ENCODE measurements around the gene PCSK7.

The PCSK7 gene

DNA sequence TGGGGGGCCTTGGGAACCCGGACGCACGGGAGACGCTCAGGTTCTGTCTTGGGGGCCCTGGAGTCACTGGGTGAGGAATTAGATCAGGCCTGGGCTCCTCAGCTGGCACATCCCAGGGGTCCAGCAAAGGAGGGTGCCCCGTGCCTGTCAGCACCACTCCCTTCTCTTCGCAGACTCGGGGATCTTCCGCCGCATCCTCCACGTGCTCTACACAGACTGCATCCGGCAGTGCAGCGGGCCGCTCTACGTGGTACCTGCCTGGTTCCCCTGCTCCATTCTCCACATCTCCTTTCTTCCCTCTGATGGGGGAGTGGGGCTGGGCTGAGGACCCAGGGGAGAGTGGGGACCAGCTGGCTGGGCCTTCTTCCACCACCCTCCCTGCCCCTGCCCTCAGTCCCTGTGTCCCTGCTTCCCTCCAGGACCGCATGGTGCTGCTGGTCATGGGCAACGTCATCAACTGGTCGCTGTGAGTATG lies 39.4 kb downstream of the PCSK7 start:
- TF ChIP-seq TOX (CRISPR knock-in tag; IDR thresholded peaks at IDR 0.05; ENCODE audit: borderline replicate concordance): no peak
- TF ChIP-seq, protein P1, sequence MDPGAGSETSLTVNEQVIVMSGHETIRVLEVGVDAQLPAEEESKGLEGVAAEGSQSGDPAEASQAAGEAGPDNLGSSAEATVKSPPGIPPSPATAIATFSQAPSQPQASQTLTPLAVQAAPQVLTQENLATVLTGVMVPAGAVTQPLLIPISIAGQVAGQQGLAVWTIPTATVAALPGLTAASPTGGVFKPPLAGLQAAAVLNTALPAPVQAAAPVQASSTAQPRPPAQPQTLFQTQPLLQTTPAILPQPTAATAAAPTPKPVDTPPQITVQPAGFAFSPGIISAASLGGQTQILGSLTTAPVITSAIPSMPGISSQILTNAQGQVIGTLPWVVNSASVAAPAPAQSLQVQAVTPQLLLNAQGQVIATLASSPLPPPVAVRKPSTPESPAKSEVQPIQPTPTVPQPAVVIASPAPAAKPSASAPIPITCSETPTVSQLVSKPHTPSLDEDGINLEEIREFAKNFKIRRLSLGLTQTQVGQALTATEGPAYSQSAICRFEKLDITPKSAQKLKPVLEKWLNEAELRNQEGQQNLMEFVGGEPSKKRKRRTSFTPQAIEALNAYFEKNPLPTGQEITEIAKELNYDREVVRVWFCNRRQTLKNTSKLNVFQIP (CRISPR knock-in tag; IDR thresholded peaks at IDR 0.05; ENCODE audit: borderline replicate concordance, low read depth): no peak
- TF ChIP-seq ZNF8 (CRISPR knock-in tag; IDR thresholded peaks at IDR 0.05): no peak
- TF ChIP-seq ESRRG (CRISPR knock-in tag; IDR thresholded peaks at IDR 0.05): no peak
- TF ChIP-seq, protein P2, sequence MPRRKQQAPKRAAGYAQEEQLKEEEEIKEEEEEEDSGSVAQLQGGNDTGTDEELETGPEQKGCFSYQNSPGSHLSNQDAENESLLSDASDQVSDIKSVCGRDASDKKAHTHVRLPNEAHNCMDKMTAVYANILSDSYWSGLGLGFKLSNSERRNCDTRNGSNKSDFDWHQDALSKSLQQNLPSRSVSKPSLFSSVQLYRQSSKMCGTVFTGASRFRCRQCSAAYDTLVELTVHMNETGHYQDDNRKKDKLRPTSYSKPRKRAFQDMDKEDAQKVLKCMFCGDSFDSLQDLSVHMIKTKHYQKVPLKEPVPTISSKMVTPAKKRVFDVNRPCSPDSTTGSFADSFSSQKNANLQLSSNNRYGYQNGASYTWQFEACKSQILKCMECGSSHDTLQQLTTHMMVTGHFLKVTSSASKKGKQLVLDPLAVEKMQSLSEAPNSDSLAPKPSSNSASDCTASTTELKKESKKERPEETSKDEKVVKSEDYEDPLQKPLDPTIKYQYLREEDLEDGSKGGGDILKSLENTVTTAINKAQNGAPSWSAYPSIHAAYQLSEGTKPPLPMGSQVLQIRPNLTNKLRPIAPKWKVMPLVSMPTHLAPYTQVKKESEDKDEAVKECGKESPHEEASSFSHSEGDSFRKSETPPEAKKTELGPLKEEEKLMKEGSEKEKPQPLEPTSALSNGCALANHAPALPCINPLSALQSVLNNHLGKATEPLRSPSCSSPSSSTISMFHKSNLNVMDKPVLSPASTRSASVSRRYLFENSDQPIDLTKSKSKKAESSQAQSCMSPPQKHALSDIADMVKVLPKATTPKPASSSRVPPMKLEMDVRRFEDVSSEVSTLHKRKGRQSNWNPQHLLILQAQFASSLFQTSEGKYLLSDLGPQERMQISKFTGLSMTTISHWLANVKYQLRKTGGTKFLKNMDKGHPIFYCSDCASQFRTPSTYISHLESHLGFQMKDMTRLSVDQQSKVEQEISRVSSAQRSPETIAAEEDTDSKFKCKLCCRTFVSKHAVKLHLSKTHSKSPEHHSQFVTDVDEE (CRISPR knock-in tag; IDR thresholded peaks at IDR 0.05): no peak
- TF ChIP-seq BACH2 (CRISPR knock-in tag; IDR thresholded peaks at IDR 0.05; ENCODE audit: borderline replicate concordance): no peak
- TF ChIP-seq ZNF70 (CRISPR knock-in tag; IDR thresholded peaks at IDR 0.05): no peak
- TF ChIP-seq, protein P3, sequence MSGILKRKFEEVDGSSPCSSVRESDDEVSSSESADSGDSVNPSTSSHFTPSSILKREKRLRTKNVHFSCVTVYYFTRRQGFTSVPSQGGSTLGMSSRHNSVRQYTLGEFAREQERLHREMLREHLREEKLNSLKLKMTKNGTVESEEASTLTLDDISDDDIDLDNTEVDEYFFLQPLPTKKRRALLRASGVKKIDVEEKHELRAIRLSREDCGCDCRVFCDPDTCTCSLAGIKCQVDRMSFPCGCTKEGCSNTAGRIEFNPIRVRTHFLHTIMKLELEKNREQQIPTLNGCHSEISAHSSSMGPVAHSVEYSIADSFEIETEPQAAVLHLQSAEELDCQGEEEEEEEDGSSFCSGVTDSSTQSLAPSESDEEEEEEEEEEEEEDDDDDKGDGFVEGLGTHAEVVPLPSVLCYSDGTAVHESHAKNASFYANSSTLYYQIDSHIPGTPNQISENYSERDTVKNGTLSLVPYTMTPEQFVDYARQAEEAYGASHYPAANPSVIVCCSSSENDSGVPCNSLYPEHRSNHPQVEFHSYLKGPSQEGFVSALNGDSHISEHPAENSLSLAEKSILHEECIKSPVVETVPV (CRISPR knock-in tag; IDR thresholded peaks at IDR 0.05): no peak
- no peak for TF ChIP-seq RARB (CRISPR knock-in tag; IDR thresholded peaks at IDR 0.05)
- TF ChIP-seq SNAI2 (CRISPR knock-in tag; IDR thresholded peaks at IDR 0.05): no peak
- no peak for TF ChIP-seq GLIS3 (CRISPR knock-in tag; IDR thresholded peaks at IDR 0.05)
- no peak for TF ChIP-seq ZFP30 (CRISPR knock-in tag; IDR thresholded peaks at IDR 0.05)
- ATAC-seq: no peak

DNA sequence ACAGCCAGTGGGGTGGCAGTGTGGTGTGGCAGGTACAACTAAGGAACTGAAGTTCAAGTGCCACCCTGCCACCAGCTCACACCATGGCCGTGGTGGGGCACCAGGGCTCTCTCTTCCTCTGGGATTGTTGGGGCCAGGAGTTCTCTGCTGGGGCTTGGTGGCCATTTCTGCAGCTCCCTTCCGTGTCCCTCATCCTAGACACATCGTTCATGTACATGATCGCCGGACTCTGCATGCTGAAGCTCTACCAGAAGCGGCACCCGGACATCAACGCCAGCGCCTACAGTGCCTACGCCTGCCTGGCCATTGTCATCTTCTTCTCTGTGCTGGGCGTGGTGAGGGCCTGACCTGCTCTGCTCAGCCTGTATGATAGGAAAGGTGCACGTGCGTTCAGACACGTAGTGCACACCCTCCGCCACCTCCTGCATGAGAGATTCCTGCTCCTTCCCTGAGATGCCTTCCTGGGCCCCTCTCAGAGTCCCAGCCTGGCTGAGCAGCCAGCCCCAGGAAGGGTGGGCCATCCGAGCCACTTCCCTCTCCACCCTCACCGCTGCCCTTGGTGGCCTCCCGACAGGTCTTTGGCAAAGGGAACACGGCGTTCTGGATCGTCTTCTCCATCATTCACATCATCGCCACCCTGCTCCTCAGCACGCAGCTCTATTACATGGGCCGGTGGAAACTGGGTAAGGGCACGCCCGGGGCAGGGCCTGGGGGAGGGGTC lies 40.0 kb downstream of the PCSK7 start:
- TF ChIP-seq TOX (CRISPR knock-in tag; IDR thresholded peaks at IDR 0.05; ENCODE audit: borderline replicate concordance) (no peak), TCF4 (CRISPR knock-in tag; IDR thresholded peaks at IDR 0.05; ENCODE audit: borderline replicate concordance) (no peak)
- no peak for ATAC-seq

DNA sequence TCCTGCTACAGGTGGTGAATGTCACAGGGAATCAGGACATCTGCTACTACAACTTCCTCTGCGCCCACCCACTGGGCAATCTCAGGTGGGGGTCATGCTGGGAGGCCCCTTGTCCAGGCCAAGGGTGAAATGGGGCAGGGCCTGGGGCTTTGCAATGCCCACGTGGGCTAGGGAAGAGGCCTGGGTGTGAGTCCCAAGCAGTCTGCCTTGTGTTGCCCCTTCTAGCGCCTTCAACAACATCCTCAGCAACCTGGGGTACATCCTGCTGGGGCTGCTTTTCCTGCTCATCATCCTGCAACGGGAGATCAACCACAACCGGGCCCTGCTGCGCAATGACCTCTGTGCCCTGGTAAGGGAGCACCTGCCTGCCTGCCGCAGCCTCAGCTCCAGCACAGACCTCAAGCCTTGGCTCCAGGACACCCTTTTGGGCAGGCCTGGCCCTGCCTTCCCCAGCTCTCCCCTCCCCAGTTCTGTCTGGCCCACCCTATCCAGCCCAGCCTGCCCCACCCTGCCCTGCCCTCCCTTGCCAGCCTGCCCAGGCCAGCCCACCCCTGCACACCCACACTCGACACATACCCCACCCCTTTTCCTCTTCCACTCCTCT lies 41.8 kb downstream of the PCSK7 start:
- TF ChIP-seq, protein P4, sequence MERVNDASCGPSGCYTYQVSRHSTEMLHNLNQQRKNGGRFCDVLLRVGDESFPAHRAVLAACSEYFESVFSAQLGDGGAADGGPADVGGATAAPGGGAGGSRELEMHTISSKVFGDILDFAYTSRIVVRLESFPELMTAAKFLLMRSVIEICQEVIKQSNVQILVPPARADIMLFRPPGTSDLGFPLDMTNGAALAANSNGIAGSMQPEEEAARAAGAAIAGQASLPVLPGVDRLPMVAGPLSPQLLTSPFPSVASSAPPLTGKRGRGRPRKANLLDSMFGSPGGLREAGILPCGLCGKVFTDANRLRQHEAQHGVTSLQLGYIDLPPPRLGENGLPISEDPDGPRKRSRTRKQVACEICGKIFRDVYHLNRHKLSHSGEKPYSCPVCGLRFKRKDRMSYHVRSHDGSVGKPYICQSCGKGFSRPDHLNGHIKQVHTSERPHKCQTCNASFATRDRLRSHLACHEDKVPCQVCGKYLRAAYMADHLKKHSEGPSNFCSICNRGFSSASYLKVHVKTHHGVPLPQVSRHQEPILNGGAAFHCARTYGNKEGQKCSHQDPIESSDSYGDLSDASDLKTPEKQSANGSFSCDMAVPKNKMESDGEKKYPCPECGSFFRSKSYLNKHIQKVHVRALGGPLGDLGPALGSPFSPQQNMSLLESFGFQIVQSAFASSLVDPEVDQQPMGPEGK (CRISPR knock-in tag; IDR thresholded peaks at IDR 0.05; ENCODE audit: borderline replicate concordance): no peak
- TF ChIP-seq OSR1 (CRISPR knock-in tag; IDR thresholded peaks at IDR 0.05) (no peak), GLIS3 (CRISPR knock-in tag; IDR thresholded peaks at IDR 0.05) (no peak), BACH2 (CRISPR knock-in tag; IDR thresholded peaks at IDR 0.05; ENCODE audit: borderline replicate concordance) (no peak), ZNF70 (CRISPR knock-in tag; IDR thresholded peaks at IDR 0.05) (no peak), SNAI2 (CRISPR knock-in tag; IDR thresholded peaks at IDR 0.05) (no peak), RARB (CRISPR knock-in tag; IDR thresholded peaks at IDR 0.05) (no peak), ARNTL (CRISPR knock-in tag; IDR thresholded peaks at IDR 0.05; ENCODE audit: borderline replicate concordance, low read depth) (no peak), CSDC2 (CRISPR knock-in tag; IDR thresholded peaks at IDR 0.05) (no peak), ESRRG (CRISPR knock-in tag; IDR thresholded peaks at IDR 0.05) (no peak), ZFP30 (CRISPR knock-in tag; IDR thresholded peaks at IDR 0.05) (no peak)
- TF ChIP-seq, protein P5, sequence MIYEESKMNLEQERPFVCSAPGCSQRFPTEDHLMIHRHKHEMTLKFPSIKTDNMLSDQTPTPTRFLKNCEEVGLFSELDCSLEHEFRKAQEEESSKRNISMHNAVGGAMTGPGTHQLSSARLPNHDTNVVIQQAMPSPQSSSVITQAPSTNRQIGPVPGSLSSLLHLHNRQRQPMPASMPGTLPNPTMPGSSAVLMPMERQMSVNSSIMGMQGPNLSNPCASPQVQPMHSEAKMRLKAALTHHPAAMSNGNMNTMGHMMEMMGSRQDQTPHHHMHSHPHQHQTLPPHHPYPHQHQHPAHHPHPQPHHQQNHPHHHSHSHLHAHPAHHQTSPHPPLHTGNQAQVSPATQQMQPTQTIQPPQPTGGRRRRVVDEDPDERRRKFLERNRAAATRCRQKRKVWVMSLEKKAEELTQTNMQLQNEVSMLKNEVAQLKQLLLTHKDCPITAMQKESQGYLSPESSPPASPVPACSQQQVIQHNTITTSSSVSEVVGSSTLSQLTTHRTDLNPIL (CRISPR knock-in tag; IDR thresholded peaks at IDR 0.05; ENCODE audit: low read depth): no peak
- TF ChIP-seq, protein P3 (CRISPR knock-in tag; IDR thresholded peaks at IDR 0.05): no peak
- ATAC-seq: no peak

Measured in SK-N-SH treated with all-trans-retinoic acid at 6 μM for 48 hours (cell line).